Lower leg skin (tissue), 4 donors: Measurements from ENCODE around the gene TULP1. TPM values are rescaled to one million over a fixed set of nuclear protein-coding genes. Genes with fewer than 3 reads are reported as not detected.

ENCODE experiments used
- DNase-seq, 2 donors: peaks; one replicate each; pipeline ENCODE4 v3.0.0-alpha.2; 2019; ENCODE audit warnings: low spot score in 2 of 2
- H3K4me3 ChIP-seq: fragments of 200-600 bp; sonication (generic); 2 replicates; pipeline ENCODE4 v1.5.1; 2017; ENCODE audit warnings: mild to moderate bottlenecking, low read depth; ENCODE audit not compliant: poor library complexity, severe bottlenecking
- CTCF ChIP-seq, 3 donors: fragments of 450-650 bp; IDR thresholded peaks; one replicate each; pipeline ENCODE4 v1.5.1; 2016; ENCODE audit warnings: antibody characterized with exemption in 3 of 3, mild to moderate bottlenecking in 3 of 3, moderate library complexity in 2 of 3
- POLR2A ChIP-seq, 2 donors: fragments of 450-650 bp; IDR thresholded peaks; one replicate each; pipeline ENCODE4 v1.6.1; 2016 to 2017; ENCODE audit warnings: antibody characterized with exemption in 2 of 2, mild to moderate bottlenecking in 1 of 2, moderate library complexity in 1 of 2
- WGBS, 2 donors: methylation state at CpG; one replicate each; pipeline ENCODE4 v1.1.5; 2018; 5-methylcytosine and 5-hydroxymethylcytosine counted together
- intact Hi-C: fragments of 100-400 bp; cut with DNase I; formaldehyde crosslinking; loops from one replicate; pipeline ENCODE4 v1.15.0; 2023; ENCODE audit warnings: low total_unique reads
- total RNA-seq, 4 donors: library from RNA; depleted of rRNA; stranded (reverse); fragments of >200 nt; gene quantifications; one replicate each; pipeline ENCODE4 v1.1.0, GENCODE V29; 2016

The TULP1 gene
- total RNA-seq, 4 donors from 2014 or later, result 0.61 to 0.65 TPM; not detected in 2

- intact Hi-C loops, result no loop called here
- WGBS, 2 donors, result 36 to 46% methylated on average over 9 of the region's 9 CpGs
- H3K4me3 ChIP-seq, result peak overlapping the region; percentile 78
- no peak for DNase-seq
- TF ChIP-seq CTCF (IDR thresholded peaks at IDR 0.05) (no peak), POLR2A (IDR thresholded peaks at IDR 0.05) (no peak)
These were observed 17.2 kb downstream of the TULP1 start for GRCh38 chr6:35495258-35496035.

GRCh38 chr6:35494161-35494563 is 18.5 kb downstream of the TULP1 start:
- TF ChIP-seq CTCF (IDR thresholded peaks at IDR 0.05), result no peak
- no peak for TF ChIP-seq POLR2A (IDR thresholded peaks at IDR 0.05)
- no peak overlapping the region for H3K4me3 ChIP-seq
- 4 to 16% methylated on average over 4 of the region's 4 CpGs for WGBS, 2 donors
- intact Hi-C loops, result no loop called here
- no peak for DNase-seq

GRCh38 chr6:35493307-35493983 is 19.3 kb downstream of the TULP1 start:
- no peak overlapping the region for H3K4me3 ChIP-seq
- WGBS, 2 donors, result 75% methylated on average over 28 of the region's 28 CpGs
- TF ChIP-seq CTCF (IDR thresholded peaks at IDR 0.05), result no peak
- TF ChIP-seq POLR2A (IDR thresholded peaks at IDR 0.05), result no peak
- DNase-seq, result no peak
- intact Hi-C loops, result no loop called here

GRCh38 chr6:35492974-35493284 is 19.8 kb downstream of the TULP1 start:
- TF ChIP-seq POLR2A (IDR thresholded peaks at IDR 0.05), result no peak
- no peak for TF ChIP-seq CTCF (IDR thresholded peaks at IDR 0.05)
- DNase-seq, result no peak
- no peak overlapping the region for H3K4me3 ChIP-seq
- 76 to 82% methylated on average over 7 of the region's 7 CpGs for WGBS, 2 donors
- intact Hi-C loops, result no loop called here

DNA sequence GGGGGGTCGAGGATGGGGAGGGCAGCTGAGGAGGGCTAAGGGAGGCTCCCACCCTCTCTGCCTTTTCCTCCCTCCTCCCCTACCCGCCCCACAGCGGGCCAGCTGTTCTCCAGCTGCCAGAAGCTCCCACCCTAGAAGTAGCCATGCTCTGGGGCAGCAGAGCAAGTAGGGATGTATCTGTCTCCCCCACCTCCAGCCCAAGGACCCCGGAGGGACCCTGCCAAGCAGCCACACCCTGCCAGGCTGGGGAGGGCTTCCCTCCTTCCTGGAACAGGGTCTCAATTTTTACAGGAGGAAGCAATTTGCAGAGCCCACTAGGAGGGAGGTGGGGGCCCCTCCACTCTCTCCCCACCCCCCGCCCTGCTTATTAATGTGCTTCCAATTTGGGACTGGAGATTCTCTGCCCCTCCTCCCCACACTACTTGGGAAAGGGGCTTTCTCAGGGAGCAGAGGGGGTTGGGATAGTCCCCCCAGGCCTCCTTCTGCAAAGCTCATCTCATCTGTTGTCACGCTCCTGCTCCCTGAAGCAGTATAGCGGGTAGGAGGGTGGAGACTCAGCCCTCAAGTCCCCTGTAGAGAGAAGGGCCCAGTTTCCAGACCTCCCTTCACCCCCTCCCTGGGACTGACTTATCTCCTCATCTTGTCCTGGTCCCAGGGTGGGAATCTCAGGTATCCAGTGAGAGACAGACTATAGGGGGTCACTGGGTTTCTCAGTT is 20.3 kb downstream of the TULP1 start:
- DNase-seq, result no peak
- 45 to 46% methylated on average over 5 to 7 of the region's 7 CpGs for WGBS, 2 donors
- TF ChIP-seq CTCF (IDR thresholded peaks at IDR 0.05), result no peak
- no peak for TF ChIP-seq POLR2A (IDR thresholded peaks at IDR 0.05)
- no peak overlapping the region for H3K4me3 ChIP-seq
- intact Hi-C loops, result no loop called here
